HUES48 (cell line): Measurements from ENCODE around the gene INTU.
A peak's percentile ranks its signal among the peaks of the same experiment; 100 is the strongest.

Experiments
- H3K27ac ChIP-seq: one replicate; pipeline ENCODE4 v1.7.0; 2013; ENCODE audit warnings: low read depth, low read length, inconsistent platforms
- H3K27me3 ChIP-seq: 2 replicates; pipeline ENCODE4 v1.6.1; 2013; ENCODE audit warnings: mild to moderate bottlenecking, low read length; ENCODE audit not compliant: control insufficient read depth, insufficient read depth
- H3K36me3 ChIP-seq: 2 replicates; pipeline ENCODE4 v1.6.1; 2013; ENCODE audit warnings: low read length; ENCODE audit not compliant: control insufficient read depth, insufficient read depth
- H3K4me1 ChIP-seq: 2 replicates; pipeline ENCODE4 v1.6.1; 2013; ENCODE audit warnings: mild to moderate bottlenecking, low read length; ENCODE audit not compliant: control insufficient read depth, insufficient read depth
- H3K4me3 ChIP-seq: 2 replicates; pipeline ENCODE4 v1.5.1; 2013; ENCODE audit warnings: mild to moderate bottlenecking, low read depth, low read length
- H3K9ac ChIP-seq: 2 replicates; pipeline ENCODE4 v1.6.1; 2013; ENCODE audit warnings: mild to moderate bottlenecking, low read depth, low read length, moderate library complexity
- H3K9me3 ChIP-seq: 2 replicates; pipeline ENCODE4 v1.6.1; 2013; ENCODE audit warnings: low read length; ENCODE audit not compliant: control insufficient read depth, insufficient read depth

The INTU gene

GRCh38 chr4:127616898-127617297, 15.9 kb upstream of the INTU start:
- Histone ChIP-seq H3K4me3 (no peak overlapping the region), H3K9me3 (no peaks in the 10 kb centered on the region), H3K36me3 (no peaks in the 10 kb centered on the region), H3K27ac (no peak overlapping the region), H3K27me3 (peaks cover 4% of the 10 kb centered on the region), H3K4me1 (no peaks in the 10 kb centered on the region), H3K9ac (no peak overlapping the region)

GRCh38 chr4:127618427-127618826, 14.3 kb upstream of the INTU start:
- Histone ChIP-seq H3K4me1 (0 out of 2 replicates have a peak, but pooled peaks cover 4% of the 10 kb centered on the region), H3K9ac (no peak overlapping the region), H3K4me3 (no peak overlapping the region), H3K9me3 (no peaks in the 10 kb centered on the region), H3K27me3 (peaks cover 19% of the 10 kb centered on the region), H3K36me3 (no peaks in the 10 kb centered on the region), H3K27ac (no peak overlapping the region)

GRCh38 chr4:127622621-127622920, 10.2 kb upstream of the INTU start:
- Histone ChIP-seq H3K9me3 (no peaks in the 10 kb centered on the region), H3K9ac (no peak overlapping the region), H3K27me3 (peaks cover 38% of the 10 kb centered on the region), H3K27ac (no peak overlapping the region), H3K4me3 (peak overlapping the region; percentile 64), H3K36me3 (no peaks in the 10 kb centered on the region), H3K4me1 (0 out of 2 replicates have a peak, but pooled peaks cover 4% of the 10 kb centered on the region)

- H3K36me3 ChIP-seq: no peaks in the 10 kb centered on the region
- 0 out of 2 replicates have a peak overlapping the region, but pooled peaks have one; percentile 35 for H3K9ac ChIP-seq
- peaks cover 38% of the 10 kb centered on the region for H3K27me3 ChIP-seq
- H3K9me3 ChIP-seq: no peaks in the 10 kb centered on the region
- no peak overlapping the region for H3K27ac ChIP-seq
- H3K4me3 ChIP-seq: peak overlapping the region; percentile 64
- H3K4me1 ChIP-seq: 0 out of 2 replicates have a peak, but pooled peaks cover 4% of the 10 kb centered on the region
Measured at GRCh38 chr4:127622921-127623796, 9.6 kb upstream of the INTU start.

- peak overlapping the region; percentile 64 for H3K4me3 ChIP-seq
- H3K9ac ChIP-seq: no peak overlapping the region
- H3K27me3 ChIP-seq: peaks cover 38% of the 10 kb centered on the region
- H3K36me3 ChIP-seq: no peaks in the 10 kb centered on the region
- no peaks in the 10 kb centered on the region for H3K9me3 ChIP-seq
- no peak overlapping the region for H3K27ac ChIP-seq
- 0 out of 2 replicates have a peak, but pooled peaks cover 4% of the 10 kb centered on the region for H3K4me1 ChIP-seq
Measured at GRCh38 chr4:127623797-127624083, 9.0 kb upstream of the INTU start.

DNA sequence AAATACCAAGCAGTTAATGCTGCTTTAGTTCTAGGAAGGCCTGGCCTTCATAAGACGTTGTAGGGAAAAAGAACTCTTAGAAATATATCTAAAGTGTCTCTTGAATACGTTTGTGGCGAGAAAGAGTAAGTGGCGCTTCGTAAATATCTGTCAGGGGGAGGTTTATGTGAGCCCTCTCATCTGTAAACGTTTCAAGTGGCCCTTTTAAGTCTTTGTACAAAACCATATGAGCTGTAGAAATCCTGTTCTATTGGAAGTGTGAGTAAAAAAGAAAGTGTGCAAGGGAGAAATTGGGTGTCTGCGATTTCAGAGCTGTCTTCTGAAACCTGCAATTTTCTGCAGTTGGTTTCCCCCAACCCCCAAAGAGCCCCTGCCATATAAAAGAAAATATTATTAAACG, 8.6 kb upstream of the INTU start:
- Histone ChIP-seq H3K36me3 (no peaks in the 10 kb centered on the region), H3K27ac (no peak overlapping the region), H3K27me3 (peaks cover 38% of the 10 kb centered on the region), H3K9me3 (no peaks in the 10 kb centered on the region), H3K4me1 (0 out of 2 replicates have a peak, but pooled peaks cover 4% of the 10 kb centered on the region), H3K9ac (no peak overlapping the region), H3K4me3 (no peak overlapping the region)

- Histone ChIP-seq H3K36me3 (no peaks in the 10 kb centered on the region), H3K9ac (no peak overlapping the region), H3K4me1 (peaks cover 7% of the 10 kb centered on the region; the same call in 1 of the 2 replicates), H3K27me3 (peaks cover 9% of the 10 kb centered on the region), H3K4me3 (no peak overlapping the region), H3K27ac (no peak overlapping the region), H3K9me3 (no peaks in the 10 kb centered on the region)
Measured at GRCh38 chr4:127629371-127629770, 3.4 kb upstream of the INTU start.

DNA sequence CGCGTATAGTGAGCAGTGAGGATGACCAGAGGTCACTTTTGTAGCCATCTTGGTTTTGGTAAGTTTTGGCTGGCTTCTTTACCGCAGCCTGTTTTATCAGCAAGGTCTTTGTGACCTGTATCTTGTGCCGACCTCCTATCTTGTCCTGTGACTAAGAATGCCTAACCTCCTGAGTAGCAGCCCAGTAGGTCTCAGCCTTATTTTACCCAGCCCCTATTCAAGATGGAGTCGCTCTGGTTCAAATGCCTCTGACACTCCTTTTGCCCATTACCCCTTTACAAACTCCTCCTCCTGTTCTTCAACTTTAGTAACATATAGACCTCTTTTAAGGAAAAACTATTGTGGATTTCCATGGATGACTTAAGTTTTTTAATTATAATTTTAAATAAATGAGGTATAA, 2.6 kb upstream of the INTU start:
- Histone ChIP-seq H3K9ac (no peak overlapping the region), H3K36me3 (no peaks in the 10 kb centered on the region), H3K9me3 (no peaks in the 10 kb centered on the region), H3K4me3 (no peak overlapping the region), H3K27me3 (peaks cover 2% of the 10 kb centered on the region; the same call in 1 of the 2 replicates), H3K27ac (no peak overlapping the region), H3K4me1 (peaks cover 7% of the 10 kb centered on the region; the same call in 1 of the 2 replicates)

- H3K9me3 ChIP-seq: no peaks in the 10 kb centered on the region
Measured at GRCh38 chr4:127631420-127631819, 1.3 kb upstream of the INTU start.

DNA sequence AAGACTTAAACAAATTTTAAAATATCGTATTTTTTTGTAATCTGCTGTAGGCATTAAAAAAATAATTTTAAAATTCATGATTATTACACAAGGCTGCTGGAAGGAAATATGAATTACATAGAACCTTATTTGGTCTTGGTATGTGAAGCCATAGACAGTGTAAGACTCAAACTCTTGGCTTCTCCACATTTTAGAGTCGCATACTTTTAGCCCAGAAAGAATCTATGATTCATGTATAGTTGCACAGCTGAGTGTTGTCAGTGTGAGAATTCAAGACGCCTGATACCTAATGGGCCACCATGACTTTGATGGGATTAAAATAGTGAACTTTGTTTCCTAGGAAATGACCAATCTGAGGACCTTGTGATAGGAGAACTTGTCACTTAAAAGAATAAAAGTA, 1.4 kb downstream of the INTU start:
- H3K9me3 ChIP-seq: no peaks in the 10 kb centered on the region
- peak overlapping the region; percentile 91; the same call in 1 of the 2 replicates for H3K4me3 ChIP-seq
- no peaks in the 10 kb centered on the region for H3K36me3 ChIP-seq
- no peak overlapping the region for H3K9ac ChIP-seq
- no peak overlapping the region for H3K27ac ChIP-seq
- peaks cover 7% of the 10 kb centered on the region; the same call in 1 of the 2 replicates for H3K4me1 ChIP-seq
- H3K27me3 ChIP-seq: no peaks in the 10 kb centered on the region

More at GRCh38 chr4:127631420-127631819, 1.3 kb upstream of the INTU start:
- Histone ChIP-seq H3K4me3 (no peak overlapping the region), H3K36me3 (no peaks in the 10 kb centered on the region), H3K9ac (no peak overlapping the region), H3K4me1 (peaks cover 7% of the 10 kb centered on the region; the same call in 1 of the 2 replicates), H3K27me3 (no peaks in the 10 kb centered on the region), H3K27ac (peak overlapping the region; percentile 7)

DNA sequence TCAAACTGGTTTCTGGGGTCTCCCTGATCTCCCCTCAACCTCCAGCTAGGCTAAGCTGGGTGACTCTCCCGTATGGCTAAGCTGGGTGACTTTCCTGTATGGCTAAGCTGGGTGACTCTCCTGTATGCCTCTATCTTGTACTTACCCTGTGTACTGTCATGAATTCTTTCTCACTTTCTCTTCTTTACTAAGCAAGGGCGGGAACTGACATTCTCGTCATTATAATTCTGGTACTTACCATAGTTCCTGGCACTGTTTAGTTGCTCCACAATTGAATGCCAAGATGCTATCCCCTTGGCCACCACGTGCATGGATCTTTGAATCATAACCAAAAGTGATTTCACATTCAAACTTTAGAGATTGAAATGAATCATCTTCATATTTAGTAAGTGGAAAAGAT, 8.8 kb downstream of the INTU start:
- Histone ChIP-seq H3K27ac (no peak overlapping the region), H3K27me3 (no peaks in the 10 kb centered on the region), H3K9me3 (no peaks in the 10 kb centered on the region), H3K9ac (no peak overlapping the region), H3K4me1 (no peaks in the 10 kb centered on the region), H3K36me3 (peaks cover 17% of the 10 kb centered on the region), H3K4me3 (no peak overlapping the region)
